GM10248 (cell line): ENCODE results near the gene TRPC3.

Experiments used
- CTCF ChIA-PET: fragments of 300-600 bp; sonication (Branson Sonifier 250); formaldehyde crosslinking; extraction: SDS; loops from one replicate; lab custom pipeline; 2021; ENCODE audit warnings: antibody characterized with exemption; lab: Yijun Ruan, JAX
- POLR2A ChIA-PET: fragments of 350-650 bp; sonication (Branson Sonifier 250); formaldehyde crosslinking; extraction: SDS; loops from one replicate; lab custom pipeline; 2020; ENCODE audit warnings: antibody characterized with exemption; lab: Yijun Ruan, JAX
- DNase-seq: peaks from one replicate; pipeline ENCODE4 v3.0.0; 2012; ENCODE audit errors: extremely low spot score
- TF ChIP-seq, protein P1 (sequence below): IDR thresholded peaks from 2 replicates; pipeline ENCODE4 v1.5.1; 2012; ENCODE audit warnings: mild to moderate bottlenecking, low read depth; ENCODE audit errors: extremely low read depth, missing control alignments, control extremely low read depth

The TRPC3 gene

GRCh38 chr4:121939690-121940089, 12.2 kb downstream of the TRPC3 start:
- TF ChIP-seq, protein P1, sequence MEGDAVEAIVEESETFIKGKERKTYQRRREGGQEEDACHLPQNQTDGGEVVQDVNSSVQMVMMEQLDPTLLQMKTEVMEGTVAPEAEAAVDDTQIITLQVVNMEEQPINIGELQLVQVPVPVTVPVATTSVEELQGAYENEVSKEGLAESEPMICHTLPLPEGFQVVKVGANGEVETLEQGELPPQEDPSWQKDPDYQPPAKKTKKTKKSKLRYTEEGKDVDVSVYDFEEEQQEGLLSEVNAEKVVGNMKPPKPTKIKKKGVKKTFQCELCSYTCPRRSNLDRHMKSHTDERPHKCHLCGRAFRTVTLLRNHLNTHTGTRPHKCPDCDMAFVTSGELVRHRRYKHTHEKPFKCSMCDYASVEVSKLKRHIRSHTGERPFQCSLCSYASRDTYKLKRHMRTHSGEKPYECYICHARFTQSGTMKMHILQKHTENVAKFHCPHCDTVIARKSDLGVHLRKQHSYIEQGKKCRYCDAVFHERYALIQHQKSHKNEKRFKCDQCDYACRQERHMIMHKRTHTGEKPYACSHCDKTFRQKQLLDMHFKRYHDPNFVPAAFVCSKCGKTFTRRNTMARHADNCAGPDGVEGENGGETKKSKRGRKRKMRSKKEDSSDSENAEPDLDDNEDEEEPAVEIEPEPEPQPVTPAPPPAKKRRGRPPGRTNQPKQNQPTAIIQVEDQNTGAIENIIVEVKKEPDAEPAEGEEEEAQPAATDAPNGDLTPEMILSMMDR, result no peak
- POLR2A ChIA-PET, result no interaction called here
- DNase-seq, result no peak
- CTCF ChIA-PET, result interaction anchor here (0.8 to 2.8 kb wide), 3 partner anchors 10 to 30 kb away, joined by 3 to 11 read pairs (median 3); no protein-coding TSS in a partner anchor

- ChIA-PET POLR2A (no interaction called here), CTCF (interaction anchor here (0.9 kb wide), 1 partner anchor 17 kb away, joined by 3 read pairs; no protein-coding TSS in a partner anchor)
- TF ChIP-seq, protein P1, result no peak
- DNase-seq, result no peak
Measured at GRCh38 chr4:121938282-121939092, 13.4 kb downstream of the TRPC3 start.

- ChIA-PET POLR2A (no interaction called here), CTCF (interaction anchor here (1.1 to 1.6 kb wide), 4 partner anchors 12 to 643 kb away, joined by 3 to 4 read pairs (median 4); no protein-coding TSS in a partner anchor)
- TF ChIP-seq, protein P1, result no peak
- no peak for DNase-seq
Measured at GRCh38 chr4:121936101-121936500, 15.8 kb downstream of the TRPC3 start.

DNA sequence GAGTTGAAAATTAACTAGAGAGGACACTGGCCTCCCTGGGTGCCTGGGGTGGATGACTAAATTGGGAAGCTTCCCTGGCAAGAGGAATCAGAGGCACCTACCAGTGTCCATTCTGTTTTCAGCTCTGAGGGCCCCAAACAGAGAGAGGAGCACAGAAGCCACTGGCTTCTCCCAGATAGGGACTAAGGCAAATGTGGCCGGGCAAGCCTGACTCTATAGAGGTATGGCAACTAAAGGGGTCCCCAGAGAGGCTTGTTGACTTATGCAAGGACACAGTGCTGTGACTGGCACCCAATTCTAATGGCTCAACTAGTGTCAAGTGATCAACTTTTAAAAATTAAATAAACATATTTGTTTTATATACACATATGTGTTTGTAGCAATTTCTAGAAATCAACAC, 17.2 kb downstream of the TRPC3 start:
- ChIA-PET POLR2A (no interaction called here), CTCF (interaction anchor here (0.9 kb wide), 1 partner anchor 15 kb away, joined by 3 read pairs; no protein-coding TSS in a partner anchor)
- TF ChIP-seq, protein P1, result no peak
- no peak for DNase-seq

- no peak for DNase-seq
- ChIA-PET CTCF (interaction anchor here (1.7 kb wide), 1 partner anchor 17 kb away, joined by 5 read pairs; no protein-coding TSS in a partner anchor), POLR2A (no interaction called here)
- TF ChIP-seq, protein P1, result no peak
Measured at GRCh38 chr4:121932212-121932974, 19.5 kb downstream of the TRPC3 start.

- TF ChIP-seq, protein P1, result no peak
Measured at GRCh38 chr4:121930304-121930703, 21.6 kb downstream of the TRPC3 start.

More at GRCh38 chr4:121930304-121930703, 21.6 kb downstream of the TRPC3 start:
- ChIA-PET CTCF (interaction anchor here (1.3 to 2.4 kb wide), 3 partner anchors 14 to 647 kb away, joined by 3 to 7 read pairs (median 4); no protein-coding TSS in a partner anchor), POLR2A (no interaction called here)
- no peak for DNase-seq
